PC-9 (cell line): Measurements from ENCODE around the gene LY86.

Experiments used
- EZH2 ChIP-seq: fragments of 200-600 bp; sonication (generic); IDR thresholded peaks from 2 replicates; pipeline ENCODE4 v1.8.0; 2017; ENCODE audit warnings: antibody characterized with exemption, low read depth
- TF ChIP-seq, protein P1 (sequence below): fragments of 200-600 bp; sonication (generic); conservative IDR thresholded peaks from 2 replicates; pipeline ENCODE4 v1.6.1; 2017; ENCODE audit warnings: mixed run types, antibody characterized with exemption, mild to moderate bottlenecking, moderate library complexity

DNA sequence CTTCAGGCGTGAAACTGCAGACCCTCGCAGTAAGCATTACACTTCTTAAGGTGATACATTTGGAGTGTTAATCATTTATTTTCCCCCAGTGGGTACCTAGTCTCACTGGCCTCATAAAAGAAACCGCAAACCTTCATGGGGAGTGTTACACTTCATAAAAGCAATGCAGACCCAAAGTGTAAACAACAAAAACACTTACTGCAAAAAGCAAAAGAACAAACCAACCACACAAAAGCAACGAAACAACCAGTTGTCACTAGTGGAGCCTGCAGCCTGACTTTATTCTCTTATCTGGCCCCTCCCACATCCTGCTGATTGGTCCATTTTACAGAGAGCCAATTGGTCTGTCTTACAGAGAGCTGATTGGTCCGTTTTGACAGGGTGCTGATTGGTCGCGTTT, 23.8 kb downstream of the LY86 start:
- no peak for TF ChIP-seq EZH2
- TF ChIP-seq, protein P1, sequence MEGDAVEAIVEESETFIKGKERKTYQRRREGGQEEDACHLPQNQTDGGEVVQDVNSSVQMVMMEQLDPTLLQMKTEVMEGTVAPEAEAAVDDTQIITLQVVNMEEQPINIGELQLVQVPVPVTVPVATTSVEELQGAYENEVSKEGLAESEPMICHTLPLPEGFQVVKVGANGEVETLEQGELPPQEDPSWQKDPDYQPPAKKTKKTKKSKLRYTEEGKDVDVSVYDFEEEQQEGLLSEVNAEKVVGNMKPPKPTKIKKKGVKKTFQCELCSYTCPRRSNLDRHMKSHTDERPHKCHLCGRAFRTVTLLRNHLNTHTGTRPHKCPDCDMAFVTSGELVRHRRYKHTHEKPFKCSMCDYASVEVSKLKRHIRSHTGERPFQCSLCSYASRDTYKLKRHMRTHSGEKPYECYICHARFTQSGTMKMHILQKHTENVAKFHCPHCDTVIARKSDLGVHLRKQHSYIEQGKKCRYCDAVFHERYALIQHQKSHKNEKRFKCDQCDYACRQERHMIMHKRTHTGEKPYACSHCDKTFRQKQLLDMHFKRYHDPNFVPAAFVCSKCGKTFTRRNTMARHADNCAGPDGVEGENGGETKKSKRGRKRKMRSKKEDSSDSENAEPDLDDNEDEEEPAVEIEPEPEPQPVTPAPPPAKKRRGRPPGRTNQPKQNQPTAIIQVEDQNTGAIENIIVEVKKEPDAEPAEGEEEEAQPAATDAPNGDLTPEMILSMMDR, result no peak
